ENCODE measurements around the gene CPLX1.

Gene CPLX1

DNA sequence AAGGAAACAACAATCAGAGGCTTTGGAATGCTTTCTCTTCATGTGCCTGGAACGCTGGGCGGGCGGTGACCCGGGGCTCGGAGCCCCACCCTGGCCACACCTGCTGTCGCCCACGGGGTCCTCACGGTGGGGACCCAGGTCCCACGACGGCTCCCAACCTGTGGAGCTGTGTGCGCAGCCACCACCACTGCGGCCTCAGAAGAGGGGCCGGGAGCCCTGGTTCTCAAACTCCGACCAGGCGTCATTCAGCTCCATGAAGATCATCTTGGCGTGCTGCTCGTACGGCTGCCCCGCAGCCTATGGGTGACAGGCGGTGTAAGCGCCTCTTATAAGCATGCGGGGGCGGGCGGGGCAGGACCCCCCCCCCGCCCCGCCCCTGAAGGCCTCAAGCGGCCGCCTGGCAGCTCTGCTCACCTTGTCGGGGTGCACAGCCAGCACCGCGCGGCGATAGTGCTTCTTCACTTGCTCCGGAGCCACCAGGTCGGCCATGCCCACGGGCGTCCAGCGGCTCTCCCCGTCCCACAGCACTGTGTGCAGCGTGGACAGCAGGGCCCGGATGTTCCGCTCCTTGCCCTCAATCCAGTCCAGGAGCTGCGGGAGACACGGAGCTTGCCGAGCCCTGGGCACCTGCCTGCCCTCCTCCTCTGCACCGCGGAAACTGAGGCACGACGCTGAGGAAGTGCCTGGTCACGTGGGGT is 23.7 kb upstream of the CPLX1 start:
- H3K4me3 ChIP-seq (ENCODE audit: low read depth, low read length): no peak overlapping the region
- TF ChIP-seq, protein P1, sequence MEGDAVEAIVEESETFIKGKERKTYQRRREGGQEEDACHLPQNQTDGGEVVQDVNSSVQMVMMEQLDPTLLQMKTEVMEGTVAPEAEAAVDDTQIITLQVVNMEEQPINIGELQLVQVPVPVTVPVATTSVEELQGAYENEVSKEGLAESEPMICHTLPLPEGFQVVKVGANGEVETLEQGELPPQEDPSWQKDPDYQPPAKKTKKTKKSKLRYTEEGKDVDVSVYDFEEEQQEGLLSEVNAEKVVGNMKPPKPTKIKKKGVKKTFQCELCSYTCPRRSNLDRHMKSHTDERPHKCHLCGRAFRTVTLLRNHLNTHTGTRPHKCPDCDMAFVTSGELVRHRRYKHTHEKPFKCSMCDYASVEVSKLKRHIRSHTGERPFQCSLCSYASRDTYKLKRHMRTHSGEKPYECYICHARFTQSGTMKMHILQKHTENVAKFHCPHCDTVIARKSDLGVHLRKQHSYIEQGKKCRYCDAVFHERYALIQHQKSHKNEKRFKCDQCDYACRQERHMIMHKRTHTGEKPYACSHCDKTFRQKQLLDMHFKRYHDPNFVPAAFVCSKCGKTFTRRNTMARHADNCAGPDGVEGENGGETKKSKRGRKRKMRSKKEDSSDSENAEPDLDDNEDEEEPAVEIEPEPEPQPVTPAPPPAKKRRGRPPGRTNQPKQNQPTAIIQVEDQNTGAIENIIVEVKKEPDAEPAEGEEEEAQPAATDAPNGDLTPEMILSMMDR (IDR thresholded peaks at IDR 0.05; ENCODE audit: borderline replicate concordance, insufficient read depth, low read depth, low read length): no peak

DNA sequence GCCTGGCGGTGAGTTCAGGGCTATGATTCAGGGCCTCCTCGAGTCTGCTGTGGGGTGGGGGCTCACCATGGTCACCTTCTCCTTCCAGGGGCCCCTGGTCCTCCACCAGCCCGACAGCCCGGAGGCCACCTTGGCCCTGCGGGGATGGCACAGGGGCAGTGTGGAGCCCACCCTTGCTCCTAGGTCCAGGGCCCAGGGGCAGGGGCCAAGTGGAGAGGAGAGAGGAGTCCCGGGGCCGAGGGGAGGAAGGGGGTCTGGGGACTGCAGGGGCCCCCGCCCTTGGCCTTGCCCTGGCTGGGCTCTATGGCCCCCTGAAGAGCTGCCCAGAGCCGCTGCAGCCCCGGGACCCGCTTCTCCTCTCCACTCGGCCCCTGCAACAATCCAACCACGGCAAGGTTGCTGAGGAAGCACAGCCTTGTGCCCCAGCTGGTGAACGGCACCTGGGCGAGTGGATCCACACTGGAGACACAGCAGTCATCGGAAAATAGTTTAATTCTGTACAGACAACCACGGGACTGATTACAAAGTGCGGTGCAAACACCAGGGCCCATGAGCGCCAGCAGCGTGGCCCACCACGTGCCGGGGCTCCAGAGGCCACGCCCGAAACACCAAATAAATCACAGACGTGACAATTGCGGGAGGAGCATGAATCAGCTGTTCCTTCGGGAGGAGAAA is 23.0 kb upstream of the CPLX1 start:
- TF ChIP-seq, protein P1 (IDR thresholded peaks at IDR 0.05; ENCODE audit: borderline replicate concordance, insufficient read depth, low read depth, low read length): no peak
- no peak overlapping the region for H3K4me3 ChIP-seq (ENCODE audit: low read depth, low read length)

DNA sequence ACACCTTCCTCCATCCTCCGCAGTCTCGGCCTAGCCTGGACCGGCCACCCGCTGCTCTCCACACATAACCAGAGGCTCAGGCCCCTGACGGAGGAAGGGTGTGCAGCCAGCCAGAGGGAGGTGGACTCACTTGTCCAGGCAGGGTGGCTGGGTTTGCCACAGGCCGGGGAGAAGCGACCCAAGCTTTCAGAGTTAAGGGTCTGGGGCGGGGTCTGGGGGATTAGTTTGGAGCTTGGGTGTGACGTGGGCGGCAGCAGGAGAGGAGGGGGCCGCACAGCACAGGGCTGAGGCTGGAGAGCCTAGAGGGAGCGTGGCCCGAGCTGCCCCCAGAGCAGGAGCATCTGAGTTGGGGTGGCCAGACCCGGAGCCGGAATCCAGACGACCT is 22.4 kb upstream of the CPLX1 start:
- TF ChIP-seq, protein P1 (IDR thresholded peaks at IDR 0.05; ENCODE audit: borderline replicate concordance, insufficient read depth, low read depth, low read length): no peak
- no peak overlapping the region for H3K4me3 ChIP-seq (ENCODE audit: low read depth, low read length)

DNA sequence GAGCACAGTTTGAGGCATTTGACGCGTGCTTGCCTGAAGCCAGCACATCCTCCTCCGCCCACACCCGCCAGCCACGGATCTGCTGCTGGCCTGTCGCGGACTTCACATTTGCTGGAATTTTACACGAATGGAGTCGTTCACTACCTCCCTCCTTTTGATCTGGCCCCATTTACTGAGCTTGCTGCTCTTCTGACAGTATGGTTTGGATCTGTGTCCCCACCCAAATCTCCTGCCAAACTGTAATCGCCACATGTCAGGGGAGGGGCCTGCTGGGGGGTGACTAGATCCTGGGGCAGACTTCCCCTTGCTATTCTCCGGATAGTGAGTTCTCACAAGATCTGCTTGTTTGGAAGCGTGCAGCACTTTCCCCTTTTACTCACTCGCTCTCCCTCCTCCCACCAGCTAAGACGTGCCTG is 19.9 kb upstream of the CPLX1 start:
- no peak overlapping the region for H3K4me3 ChIP-seq (ENCODE audit: low read depth, low read length)
- TF ChIP-seq, protein P1 (IDR thresholded peaks at IDR 0.05; ENCODE audit: borderline replicate concordance, insufficient read depth, low read depth, low read length): no peak

DNA sequence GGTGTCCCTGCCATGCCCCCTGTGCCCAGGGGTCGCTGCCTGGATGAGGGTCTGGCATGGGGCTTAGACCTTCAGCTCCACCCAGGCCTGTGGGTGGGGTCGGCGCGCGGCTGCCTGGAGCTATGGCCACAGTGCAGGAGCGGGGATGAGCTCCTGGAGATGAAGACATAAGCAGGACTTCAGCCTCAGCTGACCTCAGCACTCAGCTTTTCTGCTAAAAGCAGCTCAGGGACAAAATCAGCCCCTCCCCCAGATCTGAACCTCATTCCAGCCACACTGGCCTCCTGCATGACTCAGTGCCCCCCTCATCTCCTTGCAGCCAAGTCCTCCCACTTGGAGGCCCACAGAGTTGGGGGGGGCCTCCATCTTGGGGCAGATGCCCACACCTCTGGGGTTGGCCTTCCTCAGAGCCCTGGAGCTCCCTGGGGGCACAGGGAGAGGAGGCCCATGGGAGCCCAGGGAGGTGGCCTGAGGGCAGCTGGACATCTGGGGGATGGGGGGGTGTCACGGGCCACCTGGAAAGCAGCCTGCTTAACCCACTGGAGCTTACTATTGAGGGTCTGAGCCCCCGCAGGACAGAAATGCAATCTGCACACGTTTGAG is 19.4 kb upstream of the CPLX1 start:
- H3K4me3 ChIP-seq (ENCODE audit: low read depth, low read length): no peak overlapping the region
- TF ChIP-seq, protein P1 (IDR thresholded peaks at IDR 0.05; ENCODE audit: borderline replicate concordance, insufficient read depth, low read depth, low read length): no peak

DNA sequence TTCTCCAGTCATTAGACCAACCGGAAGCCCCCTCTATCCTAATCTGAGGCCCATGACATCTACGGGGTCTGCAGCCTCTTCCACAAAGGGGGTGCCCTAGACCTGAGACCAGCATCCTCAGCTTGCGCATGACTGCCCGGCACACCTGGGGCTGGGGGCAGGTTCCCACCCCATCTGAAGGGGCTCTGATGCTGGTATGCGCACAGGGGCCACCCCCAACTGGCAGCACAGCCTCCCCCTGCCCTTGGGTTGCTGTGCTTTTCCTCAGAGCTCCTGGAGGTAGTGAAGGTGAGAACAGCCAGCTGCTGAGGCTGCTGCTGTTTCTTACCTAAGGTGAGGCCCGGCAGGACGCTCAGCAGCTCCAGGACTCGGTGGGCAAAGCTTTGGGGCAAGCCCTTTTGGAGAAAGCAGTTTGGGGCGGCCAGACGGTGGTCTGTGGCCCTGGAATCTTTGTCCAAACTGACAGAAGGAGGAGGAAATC is 18.9 kb upstream of the CPLX1 start:
- no peak overlapping the region for H3K4me3 ChIP-seq (ENCODE audit: low read depth, low read length)
- TF ChIP-seq, protein P1 (IDR thresholded peaks at IDR 0.05; ENCODE audit: borderline replicate concordance, insufficient read depth, low read depth, low read length): no peak
